ENCODE data around the gene APCDD1. TPM values are rescaled to one million over a fixed set of nuclear protein-coding genes. Genes with fewer than 3 reads are reported as not detected.

The APCDD1 gene
- total and polyA plus RNA-seq, 4 donors, result 0.51 to 2.8 (median 1.5) TPM

DNA sequence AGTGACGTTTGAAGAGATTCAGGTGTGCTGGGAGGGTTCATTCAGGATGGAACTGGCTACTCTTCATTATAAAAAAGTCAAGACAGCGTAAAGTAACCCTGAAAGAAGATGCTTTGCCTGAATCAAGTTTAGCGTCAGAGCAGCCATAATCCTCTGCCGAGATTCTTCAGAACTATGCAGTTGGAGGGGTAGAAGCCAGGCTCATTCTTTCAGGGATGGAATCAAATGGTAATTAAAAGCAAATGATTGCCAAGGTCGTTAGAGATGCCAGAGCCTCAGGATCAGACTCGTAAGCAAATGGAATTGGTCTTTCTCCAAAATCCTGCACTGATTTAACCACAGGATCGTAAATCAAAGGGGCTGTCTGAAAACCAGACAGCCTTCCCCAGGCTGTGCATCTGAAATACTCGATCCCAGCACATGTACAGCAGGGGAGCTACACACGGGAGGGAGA, 21.9 kb downstream of the APCDD1 start:
- DNase-seq (ENCODE audit: low spot score), result no peak
- H3K27ac ChIP-seq (ENCODE audit: low read depth in 1 of 2, low read length in 2 of 2), result no peak overlapping the region
- no peaks in the 10 kb centered on the region for H3K9me3 ChIP-seq (ENCODE audit: control insufficient read depth in 4 of 4, low read length in 3 of 4)
- H3K4me1 ChIP-seq (ENCODE audit: control insufficient read depth in 4 of 4, insufficient read depth in 4 of 4, low read length in 3 of 4), result no peaks in the 10 kb centered on the region
- 53% methylated on average over 9 of the region's 9 CpGs for WGBS
- H3K36me3 ChIP-seq (ENCODE audit: control insufficient read depth in 4 of 4, insufficient read depth in 3 of 4, low read depth in 1 of 4, low read length in 3 of 4), result no peaks in the 10 kb centered on the region
- H3K4me3 ChIP-seq (ENCODE audit: low read depth in 1 of 3, low read length in 3 of 3), result no peak overlapping the region
- no peak overlapping the region for H3K9ac ChIP-seq (ENCODE audit: low read depth in 1 of 2, low read length in 2 of 2)
- H3K27me3 ChIP-seq (ENCODE audit: control insufficient read depth in 4 of 4, insufficient read depth in 4 of 4, low read length in 3 of 4), result peaks cover 0 to 12% (median 0%) of the 10 kb centered on the region in 4 donors
- TF ChIP-seq, protein P1, sequence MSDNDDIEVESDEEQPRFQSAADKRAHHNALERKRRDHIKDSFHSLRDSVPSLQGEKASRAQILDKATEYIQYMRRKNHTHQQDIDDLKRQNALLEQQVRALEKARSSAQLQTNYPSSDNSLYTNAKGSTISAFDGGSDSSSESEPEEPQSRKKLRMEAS (IDR thresholded peaks at IDR 0.05), result no peak
- TF ChIP-seq NR2F2 (IDR thresholded peaks at IDR 0.05) (no peak), RAD21 (IDR thresholded peaks at IDR 0.05) (no peak), RXRA (IDR thresholded peaks at IDR 0.05) (no peak), HNF4G (IDR thresholded peaks at IDR 0.05) (no peak)

DNA sequence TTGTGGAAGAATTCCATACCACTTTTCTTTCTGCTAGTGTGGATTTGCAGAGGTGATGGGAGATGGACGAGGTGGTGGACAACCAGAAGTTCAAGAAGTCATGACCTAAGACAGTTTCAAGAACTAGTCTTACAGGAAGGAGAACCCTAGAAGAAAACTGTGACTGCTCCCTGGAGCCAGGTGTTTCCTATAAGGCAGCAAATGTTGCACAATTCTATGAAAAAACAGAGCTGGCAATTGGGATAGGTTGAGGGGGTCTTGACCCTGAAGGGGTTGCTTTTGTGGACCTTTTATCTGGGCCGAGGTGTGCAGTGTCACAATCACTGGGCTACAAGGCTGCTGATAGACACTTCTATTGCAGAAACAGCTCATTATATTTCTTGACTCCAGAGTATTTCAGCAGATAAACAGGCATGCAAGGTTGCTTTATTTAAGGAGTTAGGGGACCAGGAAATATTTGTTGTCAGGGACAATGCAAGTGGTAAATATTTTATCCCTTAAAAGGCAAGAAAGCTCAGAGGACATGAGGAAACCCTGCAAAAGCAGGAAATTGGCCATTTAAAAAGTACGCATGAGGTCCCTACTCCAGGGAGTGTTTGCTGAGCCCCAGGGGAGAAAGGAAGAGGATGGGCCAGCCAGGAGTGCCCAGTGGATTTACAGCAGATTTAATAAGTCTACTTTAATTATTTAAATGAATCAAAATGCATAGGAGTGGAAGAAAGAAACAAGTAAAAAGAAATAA, 22.9 kb downstream of the APCDD1 start:
- no peak overlapping the region for H3K27ac ChIP-seq (ENCODE audit: low read depth in 1 of 2, low read length in 2 of 2)
- TF ChIP-seq, protein P2, sequence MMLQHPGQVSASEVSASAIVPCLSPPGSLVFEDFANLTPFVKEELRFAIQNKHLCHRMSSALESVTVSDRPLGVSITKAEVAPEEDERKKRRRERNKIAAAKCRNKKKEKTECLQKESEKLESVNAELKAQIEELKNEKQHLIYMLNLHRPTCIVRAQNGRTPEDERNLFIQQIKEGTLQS (IDR thresholded peaks at IDR 0.05), result no peak
- no peak for TF ChIP-seq HNF4G (IDR thresholded peaks at IDR 0.05)
- TF ChIP-seq YY1 (IDR thresholded peaks at IDR 0.05), result no peak
- no peak for TF ChIP-seq SP1 (IDR thresholded peaks at IDR 0.05)
- TF ChIP-seq, protein P3, sequence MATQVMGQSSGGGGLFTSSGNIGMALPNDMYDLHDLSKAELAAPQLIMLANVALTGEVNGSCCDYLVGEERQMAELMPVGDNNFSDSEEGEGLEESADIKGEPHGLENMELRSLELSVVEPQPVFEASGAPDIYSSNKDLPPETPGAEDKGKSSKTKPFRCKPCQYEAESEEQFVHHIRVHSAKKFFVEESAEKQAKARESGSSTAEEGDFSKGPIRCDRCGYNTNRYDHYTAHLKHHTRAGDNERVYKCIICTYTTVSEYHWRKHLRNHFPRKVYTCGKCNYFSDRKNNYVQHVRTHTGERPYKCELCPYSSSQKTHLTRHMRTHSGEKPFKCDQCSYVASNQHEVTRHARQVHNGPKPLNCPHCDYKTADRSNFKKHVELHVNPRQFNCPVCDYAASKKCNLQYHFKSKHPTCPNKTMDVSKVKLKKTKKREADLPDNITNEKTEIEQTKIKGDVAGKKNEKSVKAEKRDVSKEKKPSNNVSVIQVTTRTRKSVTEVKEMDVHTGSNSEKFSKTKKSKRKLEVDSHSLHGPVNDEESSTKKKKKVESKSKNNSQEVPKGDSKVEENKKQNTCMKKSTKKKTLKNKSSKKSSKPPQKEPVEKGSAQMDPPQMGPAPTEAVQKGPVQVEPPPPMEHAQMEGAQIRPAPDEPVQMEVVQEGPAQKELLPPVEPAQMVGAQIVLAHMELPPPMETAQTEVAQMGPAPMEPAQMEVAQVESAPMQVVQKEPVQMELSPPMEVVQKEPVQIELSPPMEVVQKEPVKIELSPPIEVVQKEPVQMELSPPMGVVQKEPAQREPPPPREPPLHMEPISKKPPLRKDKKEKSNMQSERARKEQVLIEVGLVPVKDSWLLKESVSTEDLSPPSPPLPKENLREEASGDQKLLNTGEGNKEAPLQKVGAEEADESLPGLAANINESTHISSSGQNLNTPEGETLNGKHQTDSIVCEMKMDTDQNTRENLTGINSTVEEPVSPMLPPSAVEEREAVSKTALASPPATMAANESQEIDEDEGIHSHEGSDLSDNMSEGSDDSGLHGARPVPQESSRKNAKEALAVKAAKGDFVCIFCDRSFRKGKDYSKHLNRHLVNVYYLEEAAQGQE (IDR thresholded peaks at IDR 0.05), result no peak
- no peak for TF ChIP-seq FOXA2 (IDR thresholded peaks at IDR 0.05)
- no peak for TF ChIP-seq NR2F2 (IDR thresholded peaks at IDR 0.05)
- TF ChIP-seq TAF1 (conservative IDR thresholded peaks at IDR 0.05), result no peak
- no peak for TF ChIP-seq GABPA (IDR thresholded peaks at IDR 0.05 in 1 of 2, conservative IDR thresholded peaks at IDR 0.05 in 1 of 2)
- TF ChIP-seq RXRA (IDR thresholded peaks at IDR 0.05), result no peak
- TF ChIP-seq, protein P4, sequence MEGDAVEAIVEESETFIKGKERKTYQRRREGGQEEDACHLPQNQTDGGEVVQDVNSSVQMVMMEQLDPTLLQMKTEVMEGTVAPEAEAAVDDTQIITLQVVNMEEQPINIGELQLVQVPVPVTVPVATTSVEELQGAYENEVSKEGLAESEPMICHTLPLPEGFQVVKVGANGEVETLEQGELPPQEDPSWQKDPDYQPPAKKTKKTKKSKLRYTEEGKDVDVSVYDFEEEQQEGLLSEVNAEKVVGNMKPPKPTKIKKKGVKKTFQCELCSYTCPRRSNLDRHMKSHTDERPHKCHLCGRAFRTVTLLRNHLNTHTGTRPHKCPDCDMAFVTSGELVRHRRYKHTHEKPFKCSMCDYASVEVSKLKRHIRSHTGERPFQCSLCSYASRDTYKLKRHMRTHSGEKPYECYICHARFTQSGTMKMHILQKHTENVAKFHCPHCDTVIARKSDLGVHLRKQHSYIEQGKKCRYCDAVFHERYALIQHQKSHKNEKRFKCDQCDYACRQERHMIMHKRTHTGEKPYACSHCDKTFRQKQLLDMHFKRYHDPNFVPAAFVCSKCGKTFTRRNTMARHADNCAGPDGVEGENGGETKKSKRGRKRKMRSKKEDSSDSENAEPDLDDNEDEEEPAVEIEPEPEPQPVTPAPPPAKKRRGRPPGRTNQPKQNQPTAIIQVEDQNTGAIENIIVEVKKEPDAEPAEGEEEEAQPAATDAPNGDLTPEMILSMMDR (IDR thresholded peaks at IDR 0.05; ENCODE audit: low read depth, low read length, missing input control), result no peak
- TF ChIP-seq JUND (IDR thresholded peaks at IDR 0.05), result no peak
- no peak for TF ChIP-seq HNF4A (conservative IDR thresholded peaks at IDR 0.05)
- no peak for TF ChIP-seq RAD21 (IDR thresholded peaks at IDR 0.05)
- DNase-seq (ENCODE audit: low spot score), result no peak
- no peak overlapping the region for H3K9ac ChIP-seq (ENCODE audit: low read depth in 1 of 2, low read length in 2 of 2)
- 40% methylated on average over 3 of the region's 3 CpGs for WGBS
- H3K4me3 ChIP-seq (ENCODE audit: low read depth in 1 of 3, low read length in 3 of 3), result no peak overlapping the region
- no peaks in the 10 kb centered on the region for H3K9me3 ChIP-seq (ENCODE audit: control insufficient read depth in 4 of 4, low read length in 3 of 4)
- H3K4me1 ChIP-seq (ENCODE audit: control insufficient read depth in 4 of 4, insufficient read depth in 4 of 4, low read length in 3 of 4), result no peaks in the 10 kb centered on the region
- H3K27me3 ChIP-seq (ENCODE audit: control insufficient read depth in 4 of 4, insufficient read depth in 4 of 4, low read length in 3 of 4), result peaks cover 0 to 12% (median 0%) of the 10 kb centered on the region in 4 donors
- H3K36me3 ChIP-seq (ENCODE audit: control insufficient read depth in 4 of 4, insufficient read depth in 3 of 4, low read depth in 1 of 4, low read length in 3 of 4), result no peaks in the 10 kb centered on the region

Data from liver (tissue), 9 donors.